ENCODE data around the gene CYFIP1. TPM values are rescaled to one million over a fixed set of nuclear protein-coding genes. Genes with fewer than 3 reads are reported as not detected.

The CYFIP1 gene
- total RNA-seq, 3 donors from 2014 or later (not counting 1 experiment from before 2014, with no cell fraction given), result 6.4 to 9.2 (median 8.8) TPM

DNA sequence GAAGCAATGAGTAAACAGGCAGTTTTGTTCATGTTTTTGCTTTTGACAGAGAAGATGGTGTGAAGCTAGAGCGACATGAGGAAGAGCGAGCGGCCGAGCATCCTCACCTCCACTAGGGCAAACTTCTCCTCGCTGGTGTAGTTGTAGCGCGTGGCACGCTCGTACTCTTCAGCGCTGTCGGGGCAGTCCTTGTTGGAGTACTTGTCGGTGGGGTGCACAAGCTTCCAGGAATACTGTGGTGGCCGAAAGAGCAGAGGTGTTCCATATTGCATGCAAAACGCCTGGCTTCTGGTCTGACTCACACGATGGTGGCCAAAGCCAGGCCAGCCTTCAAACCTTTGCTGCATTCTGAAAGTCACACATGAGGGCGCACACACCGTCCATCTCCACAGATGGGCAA, 54.3 kb downstream of the CYFIP1 start:
- 97% methylated on average over 17 of the region's 17 CpGs for WGBS (ENCODE audit: insufficient coverage)
- H3K4me3 Mint-ChIP-seq, result no peak overlapping the region
- no peaks in the 10 kb centered on the region for H3K4me1 Mint-ChIP-seq
- H3K36me3 ChIP-seq (ENCODE audit: control insufficient read depth, insufficient read depth, low read length), result no peaks in the 10 kb centered on the region
- H3K9me3 ChIP-seq (ENCODE audit: control insufficient read depth, insufficient read depth, low read length), result no peaks in the 10 kb centered on the region
- no peaks in the 10 kb centered on the region for H3K4me1 ChIP-seq (ENCODE audit: control insufficient read depth, insufficient read depth, low read length)
- intact Hi-C loops (cut with micrococcal nuclease), result loop anchor here (10.0 kb wide), 1 partner anchor 119 kb away; no protein-coding TSS in a partner anchor
- no peaks in the 10 kb centered on the region for H3K9me3 Mint-ChIP-seq
- TF ChIP-seq, protein P1, sequence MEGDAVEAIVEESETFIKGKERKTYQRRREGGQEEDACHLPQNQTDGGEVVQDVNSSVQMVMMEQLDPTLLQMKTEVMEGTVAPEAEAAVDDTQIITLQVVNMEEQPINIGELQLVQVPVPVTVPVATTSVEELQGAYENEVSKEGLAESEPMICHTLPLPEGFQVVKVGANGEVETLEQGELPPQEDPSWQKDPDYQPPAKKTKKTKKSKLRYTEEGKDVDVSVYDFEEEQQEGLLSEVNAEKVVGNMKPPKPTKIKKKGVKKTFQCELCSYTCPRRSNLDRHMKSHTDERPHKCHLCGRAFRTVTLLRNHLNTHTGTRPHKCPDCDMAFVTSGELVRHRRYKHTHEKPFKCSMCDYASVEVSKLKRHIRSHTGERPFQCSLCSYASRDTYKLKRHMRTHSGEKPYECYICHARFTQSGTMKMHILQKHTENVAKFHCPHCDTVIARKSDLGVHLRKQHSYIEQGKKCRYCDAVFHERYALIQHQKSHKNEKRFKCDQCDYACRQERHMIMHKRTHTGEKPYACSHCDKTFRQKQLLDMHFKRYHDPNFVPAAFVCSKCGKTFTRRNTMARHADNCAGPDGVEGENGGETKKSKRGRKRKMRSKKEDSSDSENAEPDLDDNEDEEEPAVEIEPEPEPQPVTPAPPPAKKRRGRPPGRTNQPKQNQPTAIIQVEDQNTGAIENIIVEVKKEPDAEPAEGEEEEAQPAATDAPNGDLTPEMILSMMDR (IDR thresholded peaks at IDR 0.05), result no peak
- H3K27ac ChIP-seq (ENCODE audit: low read length), result no peak overlapping the region
- no peak overlapping the region for H3K27ac Mint-ChIP-seq
- H3K4me3 ChIP-seq (ENCODE audit: low read length), result no peak overlapping the region
- DNase-seq (no peak), ATAC-seq (no peak)
- no peaks in the 10 kb centered on the region for H3K27me3 ChIP-seq (ENCODE audit: control insufficient read depth, insufficient read depth, low read length)
- no peaks in the 10 kb centered on the region for H3K27me3 Mint-ChIP-seq (ENCODE audit: low read depth in 2 of 2)
- no peaks in the 10 kb centered on the region for H3K36me3 Mint-ChIP-seq

DNA sequence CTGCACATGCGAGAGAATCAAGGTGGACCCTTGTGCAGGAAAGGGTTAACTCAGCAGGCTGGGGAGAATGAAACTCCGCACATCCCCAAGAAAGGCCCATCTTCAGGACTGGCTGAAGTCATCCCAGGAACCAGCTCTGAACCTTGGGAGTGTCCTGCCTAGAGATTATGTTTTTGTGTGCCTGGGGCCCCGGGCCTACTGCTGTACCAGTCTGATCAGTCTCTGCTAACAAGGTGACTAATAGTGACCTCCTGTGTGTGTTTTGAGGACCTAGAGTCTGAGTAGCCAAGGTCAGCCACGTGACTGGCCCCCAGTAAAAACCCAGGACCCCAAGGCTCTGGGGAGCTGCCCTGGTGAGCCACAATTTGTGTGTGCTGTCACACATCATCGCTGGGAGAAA, 58.2 kb downstream of the CYFIP1 start:
- Histone ChIP-seq H3K4me3 (ENCODE audit: low read length) (no peak overlapping the region), H3K4me1 (ENCODE audit: control insufficient read depth, insufficient read depth, low read length) (no peaks in the 10 kb centered on the region), H3K27ac (ENCODE audit: low read length) (no peak overlapping the region), H3K36me3 (ENCODE audit: control insufficient read depth, insufficient read depth, low read length) (no peaks in the 10 kb centered on the region), H3K9me3 (ENCODE audit: control insufficient read depth, insufficient read depth, low read length) (no peaks in the 10 kb centered on the region), H3K27me3 (ENCODE audit: control insufficient read depth, insufficient read depth, low read length) (no peaks in the 10 kb centered on the region)
- ATAC-seq (no peak), DNase-seq (no peak)
- no peak overlapping the region for H3K27ac Mint-ChIP-seq
- no peaks in the 10 kb centered on the region for H3K9me3 Mint-ChIP-seq
- H3K4me1 Mint-ChIP-seq, result no peaks in the 10 kb centered on the region
- no peaks in the 10 kb centered on the region for H3K27me3 Mint-ChIP-seq (ENCODE audit: low read depth in 2 of 2)
- whole genome bisulfite sequencing (ENCODE audit: insufficient coverage), result 86% methylated on average over 5 of the region's 5 CpGs
- H3K4me3 Mint-ChIP-seq, result no peak overlapping the region
- intact Hi-C loops (cut with micrococcal nuclease), result loop anchor here (10.0 kb wide), 1 partner anchor 123 kb away; no protein-coding TSS in a partner anchor
- no peaks in the 10 kb centered on the region for H3K36me3 Mint-ChIP-seq
- TF ChIP-seq, protein P1 (IDR thresholded peaks at IDR 0.05), result no peak

DNA sequence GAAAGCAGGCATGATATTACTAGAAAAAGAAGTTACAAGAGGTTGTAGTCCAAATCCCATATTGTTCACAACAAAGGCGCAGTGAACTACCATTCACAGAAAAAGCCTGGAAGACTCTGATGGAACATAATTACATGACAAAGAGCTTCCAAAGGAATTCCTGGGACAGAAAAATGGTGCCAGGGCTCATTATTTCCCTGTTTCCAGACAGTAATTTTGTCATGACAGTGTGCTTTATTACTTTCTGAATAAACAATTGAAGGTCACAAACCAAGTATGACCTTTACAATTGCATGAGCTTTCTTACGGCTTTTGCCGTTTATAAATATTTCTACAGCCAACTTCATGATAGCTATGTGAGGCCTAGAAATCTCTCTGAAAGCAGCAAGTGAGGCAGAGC, 61.0 kb downstream of the CYFIP1 start:
- DNase-seq (no peak), ATAC-seq (no peak)
- H3K36me3 Mint-ChIP-seq, result no peaks in the 10 kb centered on the region
- no peak overlapping the region for H3K27ac Mint-ChIP-seq
- no peaks in the 10 kb centered on the region for H3K9me3 Mint-ChIP-seq
- no peaks in the 10 kb centered on the region for H3K27me3 Mint-ChIP-seq (ENCODE audit: low read depth in 2 of 2)
- H3K4me3 Mint-ChIP-seq, result no peak overlapping the region
- TF ChIP-seq, protein P1 (IDR thresholded peaks at IDR 0.05), result no peak
- Histone ChIP-seq H3K27me3 (ENCODE audit: control insufficient read depth, insufficient read depth, low read length) (no peaks in the 10 kb centered on the region), H3K4me3 (ENCODE audit: low read length) (no peak overlapping the region), H3K9me3 (ENCODE audit: control insufficient read depth, insufficient read depth, low read length) (no peaks in the 10 kb centered on the region), H3K4me1 (ENCODE audit: control insufficient read depth, insufficient read depth, low read length) (no peaks in the 10 kb centered on the region), H3K36me3 (ENCODE audit: control insufficient read depth, insufficient read depth, low read length) (no peaks in the 10 kb centered on the region), H3K27ac (ENCODE audit: low read length) (no peak overlapping the region)
- H3K4me1 Mint-ChIP-seq, result no peaks in the 10 kb centered on the region
- WGBS (ENCODE audit: insufficient coverage), result 64% methylated on average over 3 of the region's 3 CpGs
- intact Hi-C loops (cut with micrococcal nuclease), result no loop called here

DNA sequence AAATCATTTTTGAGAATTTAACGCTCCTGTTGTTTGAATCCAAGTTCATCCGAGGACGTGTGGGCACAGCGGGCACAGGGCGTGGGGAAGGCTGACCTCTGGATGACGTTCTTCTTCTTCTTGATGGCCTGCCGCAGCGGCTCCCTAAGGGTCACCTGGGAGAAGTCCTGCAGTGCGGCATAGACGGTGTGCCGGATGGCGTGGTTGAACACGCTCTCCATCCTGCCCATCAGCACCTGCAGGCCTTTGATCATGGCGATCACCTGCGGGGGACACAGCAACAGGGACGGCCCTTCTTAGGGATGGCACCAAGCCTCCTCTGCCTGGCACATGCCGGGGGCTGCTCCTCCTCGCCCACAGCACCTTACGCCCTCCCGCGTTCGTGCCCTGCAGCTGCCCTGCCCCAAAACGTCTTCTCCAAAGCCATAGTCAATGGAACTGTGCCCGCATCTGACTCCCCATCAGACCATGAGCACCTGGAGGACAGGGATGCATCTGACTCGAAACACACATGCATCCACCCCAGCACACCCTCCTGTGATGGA, 61.5 kb downstream of the CYFIP1 start:
- Histone ChIP-seq H3K4me1 (ENCODE audit: control insufficient read depth, insufficient read depth, low read length) (no peaks in the 10 kb centered on the region), H3K27ac (ENCODE audit: low read length) (no peak overlapping the region), H3K27me3 (ENCODE audit: control insufficient read depth, insufficient read depth, low read length) (no peaks in the 10 kb centered on the region), H3K36me3 (ENCODE audit: control insufficient read depth, insufficient read depth, low read length) (no peaks in the 10 kb centered on the region), H3K9me3 (ENCODE audit: control insufficient read depth, insufficient read depth, low read length) (no peaks in the 10 kb centered on the region), H3K4me3 (ENCODE audit: low read length) (no peak overlapping the region)
- Mint-ChIP-seq H3K36me3 (no peaks in the 10 kb centered on the region), H3K27ac (no peak overlapping the region), H3K9me3 (no peaks in the 10 kb centered on the region), H3K27me3 (ENCODE audit: low read depth in 2 of 2) (no peaks in the 10 kb centered on the region), H3K4me1 (no peaks in the 10 kb centered on the region), H3K4me3 (no peak overlapping the region)
- ATAC-seq (no peak), DNase-seq (no peak)
- TF ChIP-seq, protein P1 (IDR thresholded peaks at IDR 0.05), result no peak
- intact Hi-C loops (cut with micrococcal nuclease), result no loop called here
- 96% methylated on average over 24 of the region's 25 CpGs for WGBS (ENCODE audit: insufficient coverage)

Measured in natural killer cell (primary cell).